Prostate gland (tissue), 2 donors: ENCODE results near the gene CMTM1.

Experiments
- POLR2A ChIP-seq: fragments of 450-650 bp; IDR thresholded peaks from one replicate; pipeline ENCODE4 v1.6.1; 2016; ENCODE audit warnings: antibody characterized with exemption, mild to moderate bottlenecking
- TF ChIP-seq, protein P1 (sequence below), 4 experiments: fragments of 200-600 bp in 2 of 4; fragments of 450-650 bp in 2 of 4; sonication (generic) in 2 of 4; IDR thresholded peaks; 1 replicate in 3 of 4; 2 replicates in 1 of 4; pipeline ENCODE4 v1.5.1; 2016 to 2019; ENCODE audit warnings: antibody characterized with exemption in 4 of 4, mild to moderate bottlenecking in 2 of 4, moderate library complexity in 2 of 4

DNA sequence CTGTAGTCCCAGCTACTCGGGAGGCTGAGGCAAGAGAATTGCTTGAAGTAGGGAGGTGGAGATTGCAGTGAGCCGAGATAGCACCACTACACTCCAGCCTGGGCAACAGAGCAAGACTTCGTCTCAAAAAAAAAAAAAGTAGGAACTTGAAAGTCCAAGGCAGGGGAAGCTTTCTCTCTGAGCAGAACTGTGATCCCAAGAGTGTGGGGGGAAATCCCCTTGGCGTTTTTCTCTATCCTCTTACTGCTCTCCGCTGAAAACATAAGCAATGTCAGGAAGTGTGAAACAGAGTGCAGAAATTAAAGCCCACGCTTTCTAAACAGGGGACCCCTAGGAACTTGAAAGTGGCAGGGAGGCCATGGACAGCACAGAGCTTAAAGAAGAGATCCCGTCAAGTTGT lies 28.5 kb downstream of the CMTM1 start:
- TF ChIP-seq POLR2A, result no peak
- TF ChIP-seq, protein P1, sequence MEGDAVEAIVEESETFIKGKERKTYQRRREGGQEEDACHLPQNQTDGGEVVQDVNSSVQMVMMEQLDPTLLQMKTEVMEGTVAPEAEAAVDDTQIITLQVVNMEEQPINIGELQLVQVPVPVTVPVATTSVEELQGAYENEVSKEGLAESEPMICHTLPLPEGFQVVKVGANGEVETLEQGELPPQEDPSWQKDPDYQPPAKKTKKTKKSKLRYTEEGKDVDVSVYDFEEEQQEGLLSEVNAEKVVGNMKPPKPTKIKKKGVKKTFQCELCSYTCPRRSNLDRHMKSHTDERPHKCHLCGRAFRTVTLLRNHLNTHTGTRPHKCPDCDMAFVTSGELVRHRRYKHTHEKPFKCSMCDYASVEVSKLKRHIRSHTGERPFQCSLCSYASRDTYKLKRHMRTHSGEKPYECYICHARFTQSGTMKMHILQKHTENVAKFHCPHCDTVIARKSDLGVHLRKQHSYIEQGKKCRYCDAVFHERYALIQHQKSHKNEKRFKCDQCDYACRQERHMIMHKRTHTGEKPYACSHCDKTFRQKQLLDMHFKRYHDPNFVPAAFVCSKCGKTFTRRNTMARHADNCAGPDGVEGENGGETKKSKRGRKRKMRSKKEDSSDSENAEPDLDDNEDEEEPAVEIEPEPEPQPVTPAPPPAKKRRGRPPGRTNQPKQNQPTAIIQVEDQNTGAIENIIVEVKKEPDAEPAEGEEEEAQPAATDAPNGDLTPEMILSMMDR (IDR thresholded peaks at IDR 0.05), result no peak
